Glomerular visceral epithelial cell (primary cell): ENCODE results near the gene CHRNA7.
"Not testable (repeated sequence)": the region's sequence is repeated elsewhere in the genome, so short reads cannot be mapped to it uniquely, and the experiment has no call there.

ENCODE experiments used
- DNase-seq: peaks from one replicate; pipeline ENCODE4 v3.0.0-alpha.2; 2016; ENCODE audit errors: extremely low spot score

The CHRNA7 gene

DNA sequence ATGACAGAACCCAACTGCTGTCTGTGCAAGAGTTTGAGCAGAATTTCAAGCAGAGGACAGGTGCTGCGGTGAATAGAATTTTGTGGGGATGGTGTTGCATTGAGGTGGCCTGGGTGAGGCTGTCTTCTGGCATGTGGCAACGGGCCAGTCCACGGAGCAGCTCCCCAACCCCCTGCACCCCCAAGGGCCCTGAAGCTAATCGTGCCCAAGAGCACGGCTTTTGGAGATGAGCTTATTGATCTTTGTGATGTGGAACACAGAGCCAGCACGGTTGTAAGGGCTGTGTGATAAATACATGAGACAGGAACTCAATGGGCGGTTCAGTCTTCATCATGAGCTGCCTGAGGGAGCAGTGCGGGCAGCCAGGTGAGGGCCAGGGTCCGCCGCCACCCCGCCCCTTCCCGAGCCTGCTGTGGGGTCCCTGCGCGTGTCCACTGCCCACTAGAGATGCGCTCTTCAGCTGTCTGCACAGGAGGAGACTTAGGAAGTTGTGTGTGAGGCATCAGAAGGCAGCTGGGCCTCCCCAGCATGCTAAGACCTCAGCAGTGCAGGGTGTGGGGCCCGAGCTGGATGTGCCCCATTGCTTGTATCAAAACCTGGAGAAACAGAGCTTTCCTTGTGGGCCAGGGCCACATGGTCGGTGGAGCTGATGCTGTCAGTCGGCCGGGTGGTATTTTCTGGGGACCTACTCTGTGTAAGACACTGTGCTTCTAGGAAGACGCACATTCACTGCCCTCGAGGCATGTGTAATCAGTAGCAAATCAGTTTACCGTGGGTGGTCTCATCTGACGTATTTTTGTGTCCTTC lies 90.5 kb downstream of the CHRNA7 start:
- no peak for DNase-seq

DNA sequence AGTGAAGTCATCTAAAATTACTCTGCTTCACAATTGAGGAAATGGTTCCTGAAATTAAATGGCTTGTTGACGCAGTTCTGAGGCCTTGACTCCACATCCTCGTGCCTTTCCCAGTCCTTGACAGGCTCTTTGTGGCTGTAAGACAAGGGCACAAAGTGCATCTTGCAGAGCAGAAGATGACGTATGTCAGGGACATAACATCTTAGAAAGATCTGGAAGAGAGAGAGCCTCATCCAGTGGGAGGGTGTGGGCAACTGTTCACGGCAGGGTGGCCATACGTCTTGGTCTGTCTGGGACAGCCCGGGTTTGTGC lies 91.0 kb downstream of the CHRNA7 start:
- no peak for DNase-seq

- no peak for DNase-seq
Observed at GRCh38 chr15:32122013-32122412, 91.7 kb downstream of the CHRNA7 start.

DNA sequence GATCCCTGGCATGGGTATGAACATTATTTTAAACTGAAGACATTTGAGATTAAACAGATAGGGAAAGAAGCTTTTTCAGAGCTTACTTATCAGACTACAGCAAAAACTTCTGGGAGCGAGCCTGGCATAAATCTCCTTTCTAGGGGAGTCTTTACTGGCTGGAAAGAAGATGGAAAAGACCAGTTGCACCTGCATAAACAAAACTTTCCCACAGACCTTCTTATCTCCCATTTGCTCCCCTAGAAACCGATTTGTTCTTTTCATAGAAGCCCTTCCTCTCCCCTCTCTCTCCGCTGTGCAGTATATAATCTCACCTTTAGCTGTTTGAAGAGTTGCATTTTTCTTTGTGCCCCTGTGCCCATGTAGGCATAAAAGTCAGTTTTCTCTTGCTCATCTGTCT lies 93.2 kb downstream of the CHRNA7 start:
- DNase-seq: no peak

- no peak for DNase-seq
Observed at GRCh38 chr15:32124726-32125125, 94.4 kb downstream of the CHRNA7 start.

DNA sequence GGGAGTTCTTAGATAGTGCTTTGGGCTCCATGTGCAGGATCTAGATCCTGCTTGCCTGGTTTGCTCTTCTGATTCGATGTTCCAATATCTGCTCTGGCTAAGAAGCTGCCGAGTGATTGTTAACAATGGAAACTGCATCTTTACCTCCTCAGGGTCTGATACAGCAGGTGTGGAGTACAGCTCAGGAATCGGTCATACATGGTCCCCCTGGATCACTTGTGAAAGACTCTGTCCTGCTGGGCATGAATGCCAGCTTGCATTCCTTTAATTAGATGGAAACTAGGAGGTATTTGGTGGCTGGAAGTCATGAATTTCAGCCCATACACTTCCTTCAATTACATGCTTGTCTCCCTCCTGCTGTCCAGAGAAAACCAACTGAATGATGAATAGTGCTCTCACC lies 95.3 kb downstream of the CHRNA7 start:
- no peak for DNase-seq

- no peak for DNase-seq
Observed at GRCh38 chr15:32129815-32130214, 99.5 kb downstream of the CHRNA7 start.

- no peak for DNase-seq
Observed at GRCh38 chr15:32130823-32131222, 100.5 kb downstream of the CHRNA7 start.

DNA sequence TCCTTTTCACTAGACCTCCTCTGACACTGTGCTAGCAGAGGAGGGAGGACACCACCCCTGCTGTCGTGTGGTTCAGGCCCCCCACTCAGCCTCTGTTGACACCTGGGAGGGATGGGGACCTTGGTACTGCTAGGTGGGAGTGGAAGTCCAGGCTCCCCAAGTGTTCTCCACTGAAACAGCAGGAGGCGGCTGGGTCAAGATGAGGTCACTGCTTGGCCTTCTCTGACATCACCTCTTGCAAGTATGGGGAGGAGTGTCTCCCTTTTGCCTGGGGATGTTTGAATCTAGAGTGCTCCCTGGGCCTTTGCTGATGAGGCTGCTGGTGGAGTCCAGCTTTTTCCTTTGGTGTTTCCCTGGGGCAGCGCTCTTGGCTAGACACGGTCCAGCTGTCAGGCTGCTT lies 101.5 kb downstream of the CHRNA7 start:
- no peak for DNase-seq

DNA sequence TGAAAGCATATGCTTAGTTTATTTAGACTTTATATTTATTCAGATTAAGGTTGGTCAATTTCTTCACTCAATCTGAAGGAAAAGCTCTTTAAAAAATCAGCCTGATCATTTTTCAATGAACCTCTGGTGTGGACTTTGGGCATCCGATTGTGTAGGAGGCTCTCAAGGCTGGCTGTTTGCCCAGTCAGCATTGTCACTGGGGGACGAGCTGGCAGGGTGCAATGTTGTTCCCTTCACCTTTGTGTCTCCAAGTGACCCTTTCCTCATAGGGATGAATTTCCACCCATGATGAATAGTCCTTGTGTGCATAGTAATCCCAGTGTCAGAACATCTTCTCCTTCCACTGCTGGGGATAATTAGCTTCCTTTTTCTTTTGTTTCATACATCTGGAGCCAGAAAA lies 102.5 kb downstream of the CHRNA7 start:
- no peak for DNase-seq

- DNase-seq: no peak
Observed at GRCh38 chr15:32134842-32135241, 104.5 kb downstream of the CHRNA7 start.

- no peak for DNase-seq
Observed at GRCh38 chr15:32135335-32135734, 105.0 kb downstream of the CHRNA7 start.

DNA sequence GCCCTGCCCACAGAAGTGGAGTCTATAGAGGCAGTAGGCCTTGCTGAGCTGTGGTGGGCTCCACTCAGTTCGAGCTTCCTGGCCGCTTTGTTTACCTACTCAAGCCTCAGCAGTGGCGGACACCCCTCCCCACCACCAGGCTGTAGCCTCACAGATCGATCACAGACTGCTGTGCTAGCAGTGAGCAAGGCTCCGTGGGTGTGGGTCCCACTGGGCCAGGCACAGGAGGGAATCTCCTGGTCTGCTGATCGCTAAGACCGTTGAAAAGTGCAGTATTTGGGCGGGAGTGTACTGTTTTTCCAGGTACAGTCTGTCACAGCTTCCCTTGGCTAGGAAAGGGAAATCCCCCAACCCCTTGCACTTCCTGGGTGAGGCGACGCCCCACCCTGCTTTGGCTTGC lies 115.2 kb downstream of the CHRNA7 start:
- DNase-seq: not testable (repeated sequence)

DNA sequence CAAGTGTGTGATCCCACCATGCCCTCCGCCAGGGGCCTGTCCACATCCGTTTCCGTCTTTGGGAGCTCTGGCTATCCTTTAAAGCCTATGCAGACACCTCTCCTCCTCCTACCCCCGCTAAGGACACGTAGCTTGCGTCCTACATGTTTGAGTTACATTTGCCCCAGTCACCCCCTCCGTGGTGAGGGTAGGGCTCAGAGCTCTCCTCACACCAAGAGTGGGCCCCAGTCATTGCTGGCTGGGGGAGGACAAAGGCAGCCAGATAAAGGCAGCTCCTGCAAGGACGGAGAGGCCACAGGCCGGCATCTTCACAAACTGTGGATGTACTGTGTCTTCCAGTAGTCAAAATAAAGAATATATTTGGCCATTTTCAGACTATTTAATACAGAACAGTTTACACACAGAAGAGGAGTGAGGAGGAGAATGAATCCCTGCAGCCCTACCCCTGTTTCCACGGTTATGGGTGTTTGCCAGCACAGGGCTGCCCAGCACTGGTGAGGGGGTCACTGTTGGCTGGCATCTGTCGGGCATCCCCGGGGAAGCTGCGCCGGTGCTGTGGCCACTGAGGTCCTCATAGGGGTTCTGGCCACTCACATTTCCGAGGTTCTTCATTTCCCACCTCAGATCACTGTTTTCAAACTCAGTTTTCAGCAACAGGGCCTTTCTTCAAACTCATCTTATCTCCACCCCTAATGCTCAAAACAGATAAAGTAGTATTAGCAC lies 118.7 kb downstream of the CHRNA7 start:
- no peak for DNase-seq

DNA sequence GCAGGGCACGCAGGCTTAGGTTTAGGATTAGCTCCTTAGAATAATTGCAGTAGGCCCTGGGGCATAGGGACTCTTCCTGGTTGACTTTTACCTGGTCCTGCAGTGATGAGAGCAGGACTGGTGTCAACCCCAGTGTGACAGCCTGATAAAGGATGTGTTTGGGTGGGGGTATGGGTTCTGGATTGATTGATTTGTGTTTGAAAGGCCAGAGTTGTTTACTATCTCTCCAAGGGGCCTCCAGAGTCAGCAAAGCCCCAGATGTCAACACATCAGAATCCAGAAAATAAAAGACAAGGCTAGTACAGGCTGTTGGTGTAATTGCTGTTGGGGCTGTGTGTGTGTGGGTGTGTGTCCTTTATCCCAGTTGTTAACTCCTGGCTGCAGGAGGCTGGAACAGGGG lies 122.3 kb downstream of the CHRNA7 start:
- DNase-seq: no peak

- not testable (repeated sequence) for DNase-seq
Observed at GRCh38 chr15:32153868-32154623, 123.7 kb downstream of the CHRNA7 start.

DNA sequence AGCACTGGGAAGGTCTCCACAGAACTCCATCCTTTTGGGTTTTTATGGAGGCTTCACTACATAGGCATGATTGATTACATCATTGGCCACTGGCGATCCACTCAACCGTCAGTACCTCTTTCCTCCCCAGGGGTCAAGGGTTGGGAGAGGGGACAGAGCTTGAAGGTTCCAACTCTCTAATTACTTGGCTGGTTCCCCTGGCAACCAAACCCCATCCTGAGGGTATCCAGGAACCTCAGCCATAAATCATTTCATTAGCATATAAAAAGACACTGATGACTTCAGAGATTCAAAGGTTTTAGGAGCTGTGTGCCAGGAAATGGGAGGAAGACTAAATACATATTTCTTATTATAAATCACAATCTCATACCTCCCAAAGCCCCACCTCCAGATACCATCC lies 131.8 kb downstream of the CHRNA7 start:
- DNase-seq: not testable (repeated sequence)

DNA sequence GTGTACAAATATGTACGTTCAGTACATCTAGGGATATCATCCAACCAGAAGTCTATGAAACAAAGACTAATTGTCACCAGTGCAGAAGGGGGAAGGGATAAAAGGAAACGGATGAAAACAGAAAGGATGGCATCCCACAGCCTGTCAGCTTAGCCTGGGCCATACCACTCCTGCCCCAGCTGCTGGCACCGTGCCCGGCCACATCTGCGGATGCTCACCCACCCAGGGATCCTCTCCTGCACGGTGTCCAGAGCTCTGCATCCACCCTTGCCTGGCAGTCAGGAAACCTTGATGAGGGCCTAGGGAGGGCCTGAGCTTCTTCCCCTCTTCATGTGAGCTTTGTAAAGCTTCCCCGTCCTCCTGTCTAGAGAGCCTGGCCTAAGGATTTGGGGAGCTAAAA lies 133.8 kb downstream of the CHRNA7 start:
- not testable (repeated sequence) for DNase-seq

DNA sequence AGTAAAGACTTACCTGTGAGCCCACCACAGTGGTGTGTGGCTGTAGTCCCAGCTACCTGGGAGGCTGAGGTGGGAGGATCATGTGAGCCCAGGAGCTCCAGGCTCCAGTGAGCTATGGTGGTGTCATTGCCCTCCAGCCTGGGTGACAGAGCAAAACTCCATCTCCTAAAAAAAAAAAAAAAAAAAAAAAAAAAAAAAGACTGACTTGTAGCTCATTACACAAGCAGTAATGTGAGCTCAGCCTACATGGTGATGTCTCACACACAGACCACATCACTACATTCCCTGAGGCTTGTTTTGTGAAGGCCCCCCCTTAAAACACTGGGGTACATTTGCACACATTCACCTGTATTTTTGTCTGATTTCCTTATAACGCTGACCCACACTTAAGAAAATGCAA lies 134.4 kb downstream of the CHRNA7 start:
- DNase-seq: not testable (repeated sequence)

DNA sequence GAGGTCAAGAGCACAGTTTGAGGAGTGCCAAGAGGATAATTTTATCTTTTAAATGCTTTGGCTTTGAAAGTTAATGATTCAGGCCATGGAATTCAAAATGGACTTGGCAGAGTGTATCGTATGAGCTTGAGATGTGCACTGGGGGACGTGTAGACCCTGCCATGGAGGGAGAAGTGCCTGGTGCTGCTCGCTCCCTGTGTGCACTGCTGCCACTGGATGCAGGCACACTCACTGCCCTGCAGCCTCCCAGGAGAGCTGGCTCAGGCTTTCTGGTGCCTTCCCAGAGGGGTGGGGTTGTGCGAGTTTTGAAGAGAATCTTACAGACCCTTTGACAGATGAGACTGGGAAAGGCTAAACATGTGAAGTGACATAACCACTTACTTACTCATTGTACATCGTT lies 135.5 kb downstream of the CHRNA7 start:
- not testable (repeated sequence) for DNase-seq

DNA sequence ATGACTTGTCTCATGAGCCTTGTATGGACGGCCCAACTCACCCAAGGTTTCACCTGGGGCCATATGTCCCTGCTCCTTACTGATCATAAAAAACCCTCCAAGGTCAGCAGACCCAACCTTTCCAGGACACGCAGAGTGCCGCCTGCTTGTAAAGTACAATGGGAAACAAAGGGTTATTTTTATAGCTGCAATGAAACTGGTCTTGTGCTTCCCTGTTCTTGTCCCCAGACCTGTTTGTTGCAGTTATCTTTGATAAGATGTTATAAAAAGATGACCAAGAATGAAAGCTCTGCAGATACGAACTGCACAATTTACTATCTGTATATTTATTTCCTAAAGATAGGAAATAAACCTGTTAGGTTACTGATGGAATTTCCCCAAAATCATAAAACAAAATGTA lies 136.0 kb downstream of the CHRNA7 start:
- DNase-seq: not testable (repeated sequence)

DNA sequence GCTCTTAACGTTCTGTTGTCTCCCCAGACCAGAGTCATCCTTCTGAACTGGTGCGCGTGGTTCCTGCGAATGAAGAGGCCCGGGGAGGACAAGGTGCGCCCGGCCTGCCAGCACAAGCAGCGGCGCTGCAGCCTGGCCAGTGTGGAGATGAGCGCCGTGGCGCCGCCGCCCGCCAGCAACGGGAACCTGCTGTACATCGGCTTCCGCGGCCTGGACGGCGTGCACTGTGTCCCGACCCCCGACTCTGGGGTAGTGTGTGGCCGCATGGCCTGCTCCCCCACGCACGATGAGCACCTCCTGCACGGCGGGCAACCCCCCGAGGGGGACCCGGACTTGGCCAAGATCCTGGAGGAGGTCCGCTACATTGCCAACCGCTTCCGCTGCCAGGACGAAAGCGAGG lies 137.6 kb downstream of the CHRNA7 start:
- DNase-seq: not testable (repeated sequence)

- DNase-seq: not testable (repeated sequence)
Observed at GRCh38 chr15:32180579-32180978, 150.3 kb downstream of the CHRNA7 start.
